GM12801 (cell line): ENCODE measurements around the gene APOOL.

Source experiments
- CTCF ChIP-seq: IDR thresholded peaks from one replicate; pipeline ENCODE4 v1.5.1; 2011; ENCODE audit warnings: control low read depth; ENCODE audit not compliant: insufficient read length; ENCODE audit errors: extremely low read depth

Gene APOOL

DNA sequence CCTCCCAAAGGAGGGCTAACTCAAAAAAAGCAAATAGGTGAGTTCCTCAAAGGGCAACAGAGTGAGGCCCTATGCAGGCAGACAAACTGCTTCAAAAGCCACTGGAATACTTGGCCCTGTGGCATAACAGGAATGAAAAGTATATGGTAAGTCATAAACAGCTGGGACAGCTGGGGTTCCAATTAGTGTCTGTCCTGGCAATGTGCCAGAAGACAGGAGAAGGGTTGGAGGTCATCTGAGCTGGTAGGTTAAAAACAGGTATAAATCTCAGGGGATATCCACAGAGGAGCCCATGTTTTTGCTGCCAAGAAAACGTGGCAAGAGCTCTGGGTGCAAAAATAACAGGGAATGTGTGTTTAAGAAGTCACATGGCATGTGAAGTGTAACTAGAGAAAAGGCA, 111.6 kb downstream of the APOOL start:
- TF ChIP-seq CTCF, result no peak

DNA sequence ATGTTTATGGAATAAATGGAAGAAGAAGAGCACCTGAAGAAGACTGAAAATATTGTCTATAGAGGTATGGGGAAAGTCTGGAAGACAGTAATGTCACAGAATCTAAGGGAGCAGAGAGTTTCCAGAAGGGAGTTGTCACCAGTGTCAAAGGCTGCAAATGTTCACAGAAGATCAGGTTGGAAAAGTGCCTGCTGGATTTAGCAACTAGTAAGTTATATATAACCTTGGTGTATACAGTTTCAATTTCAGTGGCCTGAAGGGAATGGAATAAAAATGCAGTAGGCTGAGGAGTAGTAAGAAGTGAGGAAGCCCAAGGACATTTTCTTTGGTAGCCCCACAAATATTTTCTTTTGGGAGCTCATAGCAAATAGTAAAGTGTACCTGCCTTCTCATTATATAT, 132.7 kb downstream of the APOOL start:
- no peak for TF ChIP-seq CTCF

DNA sequence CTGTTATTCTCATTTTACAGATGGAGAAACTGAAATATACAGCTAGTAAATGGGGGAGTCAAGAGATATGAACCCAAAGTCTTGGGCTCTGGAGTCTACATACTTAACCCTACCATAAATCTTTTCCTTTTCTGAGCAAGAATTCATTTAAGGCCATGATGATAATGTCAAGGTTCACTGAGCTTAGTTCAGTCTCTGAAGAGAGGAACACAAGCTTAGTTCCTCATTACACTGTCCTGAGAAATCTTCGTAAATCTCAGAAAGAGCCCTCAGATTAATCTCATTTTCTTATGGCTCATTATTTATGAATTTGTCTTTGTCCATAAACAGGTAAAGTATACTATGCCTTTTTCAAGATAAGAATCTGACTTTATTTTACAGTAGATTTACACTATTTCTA, 135.7 kb downstream of the APOOL start:
- TF ChIP-seq CTCF, result no peak

DNA sequence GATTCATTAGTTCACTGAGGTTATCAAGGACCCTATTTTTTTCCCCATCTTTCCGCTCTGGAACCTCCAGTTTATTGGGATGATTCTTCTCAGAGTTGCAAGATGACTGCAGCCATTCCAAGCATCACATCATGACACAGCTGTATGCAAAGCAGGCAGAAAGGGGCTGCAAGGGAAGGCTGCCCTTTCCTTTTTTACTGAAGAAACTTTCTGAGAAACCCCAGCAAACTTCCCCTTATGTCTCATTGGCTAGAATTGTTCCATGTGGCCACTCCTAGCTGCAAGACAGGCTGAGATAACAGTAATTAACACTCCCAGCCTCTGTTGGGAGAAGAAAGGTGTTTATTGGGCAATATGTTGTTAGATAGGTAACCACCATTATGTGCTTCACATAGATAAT, 137.3 kb downstream of the APOOL start:
- TF ChIP-seq CTCF, result no peak
